ENCODE measurements around the gene EBF4.
"Not testable (repeated sequence)": the region's sequence is repeated elsewhere in the genome, so short reads cannot be mapped to it uniquely, and the experiment has no call there.

EBF4 gene

GRCh38 chr20:2804852-2805688 is 112.5 kb downstream of the EBF4 start:
- peaks cover 1% of the 10 kb centered on the region for H3K27me3 ChIP-seq (replicated peaks; ENCODE audit: control insufficient read depth, insufficient read depth, low read length)
- no peak for DNase-seq (ENCODE audit: extremely low read depth, insufficient read length)
- no peak overlapping the region for H3K4me3 ChIP-seq (replicated peaks; ENCODE audit: low read depth, low read length)
- TF ChIP-seq CTCF (IDR thresholded peaks at IDR 0.05; ENCODE audit: insufficient read depth, low read length, poor library complexity, severe bottlenecking): no peak
- H3K36me3 ChIP-seq (ENCODE audit: control insufficient read depth, insufficient read depth, low read length): no peaks in the 10 kb centered on the region

- no peak for TF ChIP-seq CTCF (IDR thresholded peaks at IDR 0.05; ENCODE audit: insufficient read depth, low read length, poor library complexity, severe bottlenecking)
- Histone ChIP-seq H3K27me3 (replicated peaks; ENCODE audit: control insufficient read depth, insufficient read depth, low read length) (peaks cover 1% of the 10 kb centered on the region), H3K36me3 (ENCODE audit: control insufficient read depth, insufficient read depth, low read length) (no peaks in the 10 kb centered on the region), H3K4me3 (replicated peaks; ENCODE audit: low read depth, low read length) (no peak overlapping the region)
- no peak for DNase-seq (ENCODE audit: extremely low read depth, insufficient read length)
These were observed 113.2 kb downstream of the EBF4 start for GRCh38 chr20:2805689-2806350.

- peaks cover 1% of the 10 kb centered on the region; the same call in 1 of the 2 replicates for H3K27me3 ChIP-seq (replicated peaks; ENCODE audit: control insufficient read depth, insufficient read depth, low read length)
- no peaks in the 10 kb centered on the region for H3K36me3 ChIP-seq (ENCODE audit: control insufficient read depth, insufficient read depth, low read length)
- no peak for DNase-seq (ENCODE audit: extremely low read depth, insufficient read length)
- H3K4me3 ChIP-seq (replicated peaks; ENCODE audit: low read depth, low read length): no peak overlapping the region
- TF ChIP-seq CTCF (IDR thresholded peaks at IDR 0.05; ENCODE audit: insufficient read depth, low read length, poor library complexity, severe bottlenecking): no peak
These were observed 113.7 kb downstream of the EBF4 start for GRCh38 chr20:2806351-2806701.

GRCh38 chr20:2807019-2807418 is 114.4 kb downstream of the EBF4 start:
- Histone ChIP-seq H3K36me3 (ENCODE audit: control insufficient read depth, insufficient read depth, low read length) (no peaks in the 10 kb centered on the region), H3K4me3 (replicated peaks; ENCODE audit: low read depth, low read length) (no peak overlapping the region), H3K27me3 (replicated peaks; ENCODE audit: control insufficient read depth, insufficient read depth, low read length) (no peaks in the 10 kb centered on the region; the same call in 1 of the 2 replicates)
- no peak for TF ChIP-seq CTCF (IDR thresholded peaks at IDR 0.05; ENCODE audit: insufficient read depth, low read length, poor library complexity, severe bottlenecking)
- DNase-seq (ENCODE audit: extremely low read depth, insufficient read length): no peak

- H3K4me3 ChIP-seq (replicated peaks; ENCODE audit: low read depth, low read length); H3K27me3 ChIP-seq (replicated peaks; ENCODE audit: control insufficient read depth, insufficient read depth, low read length); DNase-seq (ENCODE audit: extremely low read depth, insufficient read length); H3K36me3 ChIP-seq (ENCODE audit: control insufficient read depth, insufficient read depth, low read length): not testable (repeated sequence)
These were observed 115.3 kb downstream of the EBF4 start for GRCh38 chr20:2807929-2808328.

- TF ChIP-seq CTCF (IDR thresholded peaks at IDR 0.05; ENCODE audit: insufficient read depth, low read length, poor library complexity, severe bottlenecking): no peak
- Histone ChIP-seq H3K4me3 (replicated peaks; ENCODE audit: low read depth, low read length) (no peak overlapping the region), H3K27me3 (replicated peaks; ENCODE audit: control insufficient read depth, insufficient read depth, low read length) (no peaks in the 10 kb centered on the region; the same call in 1 of the 2 replicates), H3K36me3 (ENCODE audit: control insufficient read depth, insufficient read depth, low read length) (no peaks in the 10 kb centered on the region)
- DNase-seq (ENCODE audit: extremely low read depth, insufficient read length): no peak
These were observed 117.1 kb downstream of the EBF4 start for GRCh38 chr20:2809690-2810089.
